Thoracic aorta (tissue), 2 donors: ENCODE data around the gene MASTL. TPM values are rescaled to one million over a fixed set of nuclear protein-coding genes. Genes with fewer than 3 reads are reported as not detected.

Experiments
- ATAC-seq: fragments of 150-250 bp; one replicate; pipeline ENCODE4 v1.8.0; 2017; ENCODE audit warnings: low read depth; ENCODE audit not compliant: insufficient number of reproducible peaks, low FRiP score
- DNase-seq: peaks from one replicate; pipeline ENCODE4 v3.0.0-alpha.2; 2020; ENCODE audit warnings: low spot score
- H3K27ac ChIP-seq, 2 donors: fragments of 200-600 bp; sonication (generic); 1 replicate in 1 of 2; 2 replicates in 1 of 2; pipeline ENCODE4 v1.5.1; 2016; ENCODE audit warnings: mild to moderate bottlenecking in 2 of 2, moderate library complexity in 2 of 2
- H3K27me3 ChIP-seq: fragments of 200-600 bp; sonication (generic); replicated peaks from 2 replicates; pipeline ENCODE4 v1.6.0; 2016; ENCODE audit warnings: mild to moderate bottlenecking; ENCODE audit not compliant: insufficient read depth
- H3K36me3 ChIP-seq: fragments of 200-600 bp; sonication (generic); one replicate; pipeline ENCODE4 v1.5.1; 2016
- H3K4me1 ChIP-seq, 2 donors: fragments of 200-600 bp; sonication (generic); 1 replicate in 1 of 2; 2 replicates in 1 of 2; pipeline versions ENCODE4 v1.5.1 to v1.6.0; 2016; ENCODE audit warnings: low read depth in 2 of 2, mild to moderate bottlenecking in 1 of 2; ENCODE audit not compliant: control insufficient read depth in 1 of 2
- H3K4me3 ChIP-seq: fragments of 200-600 bp; sonication (generic); 2 replicates; pipeline ENCODE4 v1.5.1; 2016; ENCODE audit warnings: mild to moderate bottlenecking
- H3K9me3 ChIP-seq: fragments of 200-600 bp; sonication (generic); 2 replicates; pipeline ENCODE4 v1.5.1; 2016
- CTCF ChIP-seq: fragments of 200-600 bp; sonication (generic); IDR thresholded peaks from one replicate; pipeline ENCODE4 v1.5.1; 2019; ENCODE audit warnings: antibody characterized with exemption
- total RNA-seq, 2 donors: library from RNA; depleted of rRNA; stranded (reverse); fragments of >200 nt; gene quantifications; one replicate each; pipeline versions ENCODE4 v1.1.0 to v1.2.3, GENCODE V29; 2016

Gene MASTL
- total RNA-seq, 2 donors from 2014 or later, result 4.7 to 7.0 TPM

GRCh38 chr10:27145937-27146336 lies 9.2 kb upstream of the MASTL start:
- Histone ChIP-seq H3K27me3 (no peaks in the 10 kb centered on the region), H3K27ac (no peak overlapping the region), H3K9me3 (no peaks in the 10 kb centered on the region), H3K4me1 (no peaks in the 10 kb centered on the region), H3K4me3 (no peak overlapping the region), H3K36me3 (peaks cover 27% of the 10 kb centered on the region)
- no peak for TF ChIP-seq CTCF
- no peak for ATAC-seq
- DNase-seq, result no peak

GRCh38 chr10:27147701-27148100 lies 7.5 kb upstream of the MASTL start:
- ATAC-seq, result no peak
- Histone ChIP-seq H3K27ac (no peak overlapping the region), H3K9me3 (no peaks in the 10 kb centered on the region), H3K27me3 (no peaks in the 10 kb centered on the region), H3K4me3 (no peak overlapping the region), H3K4me1 (peaks cover 7 to 11% of the 10 kb centered on the region in 2 donors), H3K36me3 (peaks cover 19% of the 10 kb centered on the region)
- DNase-seq, result no peak
- no peak for TF ChIP-seq CTCF

- Histone ChIP-seq H3K4me1 (peaks cover 12 to 17% of the 10 kb centered on the region in 2 donors), H3K27ac (no peak overlapping the region)
These were observed 4.9 kb upstream of the MASTL start for GRCh38 chr10:27150261-27150660.

GRCh38 chr10:27152687-27153086 lies 2.5 kb upstream of the MASTL start:
- H3K4me3 ChIP-seq, result peak overlapping the region; percentile 99
- H3K4me1 ChIP-seq, result peaks cover 12 to 37% of the 10 kb centered on the region in 2 donors
- H3K27ac ChIP-seq, result no peak overlapping the region
- DNase-seq (no peak), ATAC-seq (no peak)
- peaks cover 3% of the 10 kb centered on the region for H3K36me3 ChIP-seq
- no peak for TF ChIP-seq CTCF
- H3K27me3 ChIP-seq, result no peaks in the 10 kb centered on the region
- H3K9me3 ChIP-seq, result no peaks in the 10 kb centered on the region

More at GRCh38 chr10:27150261-27150660, 4.9 kb upstream of the MASTL start:
- no peak for DNase-seq
- no peaks in the 10 kb centered on the region for H3K9me3 ChIP-seq
- H3K4me3 ChIP-seq, result no peak overlapping the region
- H3K27me3 ChIP-seq, result no peaks in the 10 kb centered on the region
- ATAC-seq, result no peak
- H3K36me3 ChIP-seq, result peaks cover 19% of the 10 kb centered on the region
- TF ChIP-seq CTCF, result no peak

GRCh38 chr10:27153329-27153728 lies 1.8 kb upstream of the MASTL start:
- Histone ChIP-seq H3K9me3 (no peaks in the 10 kb centered on the region), H3K36me3 (peaks cover 3% of the 10 kb centered on the region), H3K27ac (peak overlapping the region; percentile 100), H3K27me3 (no peaks in the 10 kb centered on the region), H3K4me3 (peak overlapping the region; percentile 99), H3K4me1 (peaks cover 12 to 37% of the 10 kb centered on the region in 2 donors)
- no peak for TF ChIP-seq CTCF
- ATAC-seq (no peak), DNase-seq (no peak)
